ENCODE data around the gene RNF146. TPM values are rescaled to one million over a fixed set of nuclear protein-coding genes. Genes with fewer than 3 reads are reported as not detected.

Gene RNF146
- total and polyA plus RNA-seq, 10 of the 15 experiments (the other 5 are each of a cell fraction or from before 2014, with no cell fraction given) = 9.3 to 33.0 (median 17.8) TPM

- ChIA-PET SMC1A (ENCODE audit: uncharacterized antibody, unreplicated experiment) (interaction anchor here (0.7 to 3.7 kb wide), 17 partner anchors 9 to 235 kb away, joined by 3 to 44 read pairs (median 5); no protein-coding TSS in a partner anchor), CTCF (interaction anchor here (0.6 to 5.5 kb wide), 16 partner anchors 9 to 236 kb away, joined by 3 to 81 read pairs (median 4); no protein-coding TSS in a partner anchor), RAD21 (ENCODE audit: unreplicated experiment) (interaction anchor here (0.9 to 2.5 kb wide), 16 partner anchors 10 to 245 kb away, joined by 3 to 41 read pairs (median 4); partner anchors contain the start of genes ECHDC1, KIAA0408 and RNF146), POLR2A (interaction anchor here (1.1 kb wide), 2 partner anchors 36 to 37 kb away, joined by 3 read pairs; partner anchors contain the start of gene RNF146)
- Histone ChIP-seq H3K36me3 (ENCODE audit: control insufficient read depth in 2 of 2, insufficient read depth in 2 of 2, low read length in 1 of 2) (peaks cover 0 to 5% of the 10 kb centered on the region in 2 experiments; a peak in 1 of 4 replicates), H4K20me1 (ENCODE audit: control insufficient read depth, insufficient read depth) (no peaks in the 10 kb centered on the region), H3K4me2 (ENCODE audit: control insufficient read depth, insufficient read depth) (no peak overlapping the region), H3K4me1 (ENCODE audit: control insufficient read depth, insufficient read depth, low read length) (peaks cover 5% of the 10 kb centered on the region), H3K9ac (ENCODE audit: control insufficient read depth, insufficient read depth, low read length) (no peak overlapping the region), H3K4me3 (no peak overlapping the region), H3K9me3 (replicated peaks; ENCODE audit: control insufficient read depth, insufficient read depth, low read length) (peaks cover 3% of the 10 kb centered on the region; the same call in 2 of the 3 replicates), H2AFZ (ENCODE audit: control insufficient read depth, low read depth, low read length) (no peak overlapping the region), H3K79me2 (ENCODE audit: control insufficient read depth, insufficient read depth, low read length) (no peaks in the 10 kb centered on the region; the same call in 1 of the 2 replicates), H3K27me3 (replicated peaks in 1 of 2; ENCODE audit: control insufficient read depth in 2 of 2, insufficient read depth in 2 of 2, low read length in 1 of 2) (no peaks in the 10 kb centered on the region), H3K27ac (ENCODE audit: control insufficient read depth, insufficient read depth) (no peak overlapping the region)
- TF ChIP-seq IRF4 (IDR thresholded peaks at IDR 0.05; ENCODE audit: low read depth, low read length) (no peak), CBFB (IDR thresholded peaks at IDR 0.05; ENCODE audit: low read depth) (no peak), ZNF207 (IDR thresholded peaks at IDR 0.05; ENCODE audit: borderline replicate concordance) (no peak), E4F1 (IDR thresholded peaks at IDR 0.05; ENCODE audit: borderline replicate concordance, partially characterized antibody) (no peak), RFX5 (IDR thresholded peaks at IDR 0.05; ENCODE audit: low read depth, low read length) (no peak), YY1 (IDR thresholded peaks at IDR 0.05; ENCODE audit: low read depth, low read length) (no peak), RUNX3 (IDR thresholded peaks at IDR 0.05; ENCODE audit: low read length) (no peak), CEBPZ (IDR thresholded peaks at IDR 0.05; ENCODE audit: low read depth, low read length) (no peak), EP300 (IDR thresholded peaks at IDR 0.05; ENCODE audit: borderline replicate concordance in 1 of 2, control insufficient read depth in 1 of 2, low read depth in 2 of 2, low read length in 2 of 2) (no peak), ESRRA (IDR thresholded peaks at IDR 0.05; ENCODE audit: low read length) (no peak)
- intact Hi-C loops (cut with micrococcal nuclease; ENCODE audit: unreplicated experiment) (loop anchor here (2.0 kb wide), 2 partner anchors 159 to 235 kb away; no protein-coding TSS in a partner anchor), in situ Hi-C loops (cut with MboI) (loop anchor here (10.0 kb wide), 1 partner anchor 231 kb away; no protein-coding TSS in a partner anchor)
- 94% methylated on average over 3 of the region's 3 CpGs for WGBS (ENCODE audit: insufficient coverage, insufficient replicate concordance, low lambda C conversion rate, missing lambda C conversion rate)
- no TSS peak for BruUV-seq (replicated peaks)
- peak; percentile 34 for ATAC-seq
- no peak for DNase-seq (ENCODE audit: low read depth, low spot score)
- FAIRE-seq = no peak
Observed at GRCh38 chr6:127303917-127304316, 37.3 kb downstream of the RNF146 start.
